Peyer's patch (tissue), 4 donors: Measurements from ENCODE around the gene EVC. TPM values are rescaled to one million over a fixed set of nuclear protein-coding genes. Genes with fewer than 3 reads are reported as not detected.
A peak's percentile ranks its signal among the peaks of the same experiment; 100 is the strongest.

Source experiments
- DNase-seq, 3 donors: peaks; one replicate each; pipeline ENCODE4 v3.0.0-alpha.2; 2017 to 2019
- H3K27ac ChIP-seq, 4 donors: fragments of 200-600 bp; sonication (generic); one replicate each; pipeline ENCODE4 v1.5.1; 2016 to 2019
- H3K27me3 ChIP-seq, 2 donors: fragments of 200-600 bp; sonication (generic); one replicate each; pipeline ENCODE4 v1.5.1; 2019
- H3K36me3 ChIP-seq, 3 donors: fragments of 200-600 bp; sonication (generic); one replicate each; pipeline ENCODE4 v1.5.1; 2016 to 2019
- H3K4me1 ChIP-seq, 4 donors: fragments of 200-600 bp; sonication (generic); one replicate each; pipeline ENCODE4 v1.5.1; 2016 to 2019
- H3K4me3 ChIP-seq, 4 donors: fragments of 200-600 bp; sonication (generic); 1 replicate in 3 of 4; 2 replicates in 1 of 4; pipeline ENCODE4 v1.5.1; 2016 to 2019; ENCODE audit warnings: mild to moderate bottlenecking in 1 of 4
- H3K9me3 ChIP-seq, 4 donors: fragments of 200-600 bp; sonication (generic); one replicate each; pipeline ENCODE4 v1.5.1; 2016 to 2019; ENCODE audit warnings: mild to moderate bottlenecking in 1 of 4
- POLR2A ChIP-seq, 2 donors: fragments of 450-650 bp; IDR thresholded peaks; one replicate each; pipeline ENCODE4 v1.5.1; 2017; ENCODE audit warnings: antibody characterized with exemption in 2 of 2, mild to moderate bottlenecking in 2 of 2, moderate library complexity in 2 of 2
- total RNA-seq, 4 donors: library from RNA; depleted of rRNA; stranded (reverse); fragments of >200 nt; gene quantifications; one replicate each; pipeline ENCODE4 v1.1.0, GENCODE V29; 2016
- TF ChIP-seq, protein P1 (sequence below), 6 experiments: fragments of 450-650 bp in 4 of 6; fragments of 200-600 bp in 2 of 6; sonication (generic) in 1 of 6; IDR thresholded peaks; one replicate each; pipeline ENCODE4 v1.5.1; 2017 to 2019; ENCODE audit warnings: antibody characterized with exemption in 6 of 6, mild to moderate bottlenecking in 3 of 6, moderate library complexity in 1 of 6

EVC gene
- total RNA-seq, 4 donors from 2014 or later: 1.6 to 40.4 (median 4.4) TPM

DNA sequence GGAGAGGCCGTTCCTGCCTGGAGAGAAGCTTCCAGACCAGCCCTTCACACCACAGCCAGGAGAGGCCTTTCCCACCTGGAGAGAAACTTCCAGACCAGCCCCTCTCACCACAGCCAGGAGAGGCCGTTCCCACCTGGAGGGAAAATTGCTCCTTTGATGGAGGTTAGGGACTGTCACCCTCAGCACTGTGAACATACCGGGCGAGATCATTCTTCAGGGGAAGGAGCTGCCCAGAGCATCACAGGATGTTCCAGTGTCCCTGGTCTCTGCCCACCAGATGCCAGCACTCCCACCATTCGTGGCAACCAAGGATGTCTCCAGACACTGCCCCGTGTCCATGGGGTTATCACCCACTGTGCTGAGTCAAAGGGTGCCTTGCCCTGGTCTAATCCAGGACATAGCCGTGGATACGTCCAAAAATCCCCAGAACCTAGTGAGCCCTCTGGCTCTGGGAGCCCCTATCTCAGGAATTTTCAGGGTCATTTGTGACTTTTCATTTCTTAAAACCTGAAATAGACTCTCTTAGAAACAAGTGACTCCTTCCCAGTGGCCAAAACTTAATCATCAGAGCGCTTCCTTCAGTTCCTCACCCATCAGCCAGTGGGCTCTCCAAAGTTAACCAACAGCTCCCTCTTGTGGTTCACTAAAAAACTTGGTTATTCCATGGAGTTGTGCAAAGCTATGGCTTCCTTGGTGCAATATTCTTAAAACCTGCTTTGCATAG is 101.7 kb downstream of the EVC start:
- Histone ChIP-seq H3K36me3 (peaks cover 0 to 4% (median 0%) of the 10 kb centered on the region in 3 donors), H3K9me3 (no peaks in the 10 kb centered on the region), H3K27ac (no peak overlapping the region), H3K4me3 (no peak overlapping the region), H3K27me3 (no peaks in the 10 kb centered on the region), H3K4me1 (no peaks in the 10 kb centered on the region)
- DNase-seq: peak in 2 of 3 donors; percentile 26 to 33
- no peak for TF ChIP-seq POLR2A (IDR thresholded peaks at IDR 0.05)
- TF ChIP-seq, protein P1, sequence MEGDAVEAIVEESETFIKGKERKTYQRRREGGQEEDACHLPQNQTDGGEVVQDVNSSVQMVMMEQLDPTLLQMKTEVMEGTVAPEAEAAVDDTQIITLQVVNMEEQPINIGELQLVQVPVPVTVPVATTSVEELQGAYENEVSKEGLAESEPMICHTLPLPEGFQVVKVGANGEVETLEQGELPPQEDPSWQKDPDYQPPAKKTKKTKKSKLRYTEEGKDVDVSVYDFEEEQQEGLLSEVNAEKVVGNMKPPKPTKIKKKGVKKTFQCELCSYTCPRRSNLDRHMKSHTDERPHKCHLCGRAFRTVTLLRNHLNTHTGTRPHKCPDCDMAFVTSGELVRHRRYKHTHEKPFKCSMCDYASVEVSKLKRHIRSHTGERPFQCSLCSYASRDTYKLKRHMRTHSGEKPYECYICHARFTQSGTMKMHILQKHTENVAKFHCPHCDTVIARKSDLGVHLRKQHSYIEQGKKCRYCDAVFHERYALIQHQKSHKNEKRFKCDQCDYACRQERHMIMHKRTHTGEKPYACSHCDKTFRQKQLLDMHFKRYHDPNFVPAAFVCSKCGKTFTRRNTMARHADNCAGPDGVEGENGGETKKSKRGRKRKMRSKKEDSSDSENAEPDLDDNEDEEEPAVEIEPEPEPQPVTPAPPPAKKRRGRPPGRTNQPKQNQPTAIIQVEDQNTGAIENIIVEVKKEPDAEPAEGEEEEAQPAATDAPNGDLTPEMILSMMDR (IDR thresholded peaks at IDR 0.05): peak in 4 of 6 experiments; percentile 57 to 66 (median 60)

- DNase-seq: peak in 2 of 3 donors; percentile 37 to 40
- no peak overlapping the region for H3K27ac ChIP-seq
Measured at GRCh38 chr4:5813882-5814255, 102.9 kb downstream of the EVC start.

DNA sequence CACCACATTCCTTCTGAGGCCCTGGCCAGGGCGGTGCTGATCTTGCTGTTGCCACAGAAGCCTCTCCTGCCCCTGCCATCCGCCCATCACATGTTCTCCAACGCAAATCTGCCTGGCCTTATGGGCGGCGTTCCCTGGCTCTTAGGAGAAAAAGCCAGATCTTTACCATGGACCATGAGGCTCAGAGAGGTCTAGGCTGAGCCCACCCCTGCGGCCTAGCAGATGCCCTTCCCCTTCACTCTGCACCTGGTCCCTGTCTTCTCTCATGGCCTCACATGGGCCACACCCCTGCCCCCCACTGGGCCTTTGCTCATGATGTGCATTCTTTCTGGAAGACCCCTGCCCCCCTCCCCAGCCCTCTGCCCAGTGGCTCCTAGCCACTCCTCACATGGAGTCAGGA is 103.4 kb downstream of the EVC start:
- Histone ChIP-seq H3K9me3 (no peaks in the 10 kb centered on the region), H3K4me1 (no peaks in the 10 kb centered on the region), H3K4me3 (no peak overlapping the region), H3K27me3 (no peaks in the 10 kb centered on the region), H3K36me3 (peaks cover 0 to 4% (median 0%) of the 10 kb centered on the region in 3 donors), H3K27ac (no peak overlapping the region)
- DNase-seq: peak in 2 of 3 donors; percentile 11 to 40
- TF ChIP-seq, protein P1 (IDR thresholded peaks at IDR 0.05): no peak
- TF ChIP-seq POLR2A (IDR thresholded peaks at IDR 0.05): no peak

More at GRCh38 chr4:5813882-5814255, 102.9 kb downstream of the EVC start:
- TF ChIP-seq, protein P1 (IDR thresholded peaks at IDR 0.05): no peak
- no peak for TF ChIP-seq POLR2A (IDR thresholded peaks at IDR 0.05)
- Histone ChIP-seq H3K9me3 (no peaks in the 10 kb centered on the region), H3K4me1 (no peaks in the 10 kb centered on the region), H3K27me3 (no peaks in the 10 kb centered on the region), H3K4me3 (no peak overlapping the region), H3K36me3 (peaks cover 0 to 4% (median 0%) of the 10 kb centered on the region in 3 donors)

DNA sequence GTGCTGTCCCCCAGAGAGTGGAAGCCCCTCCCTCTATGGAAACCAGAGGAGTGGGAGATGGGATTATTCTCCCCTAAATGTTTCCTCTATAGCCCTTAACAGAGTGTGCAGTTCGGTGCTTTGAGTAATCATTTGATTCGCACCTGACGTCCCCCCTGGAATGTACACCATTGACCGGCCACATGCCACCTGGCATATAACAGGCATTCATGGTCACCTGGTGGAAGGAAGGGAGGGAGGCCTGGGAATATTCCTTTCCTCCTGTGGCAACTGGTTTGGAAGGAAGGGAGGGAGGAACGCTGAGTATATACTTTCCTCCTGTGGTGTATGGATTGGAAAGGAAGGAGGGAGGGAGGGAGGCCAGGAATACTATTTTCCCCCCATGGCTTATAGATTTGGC is 104.6 kb downstream of the EVC start:
- H3K36me3 ChIP-seq: no peaks in the 10 kb centered on the region
- peak in 2 of 3 donors; percentile 2 to 13 for DNase-seq
- no peak overlapping the region for H3K4me3 ChIP-seq
- TF ChIP-seq, protein P1 (IDR thresholded peaks at IDR 0.05): no peak
- TF ChIP-seq POLR2A (IDR thresholded peaks at IDR 0.05): no peak
- H3K9me3 ChIP-seq: no peaks in the 10 kb centered on the region
- H3K27me3 ChIP-seq: no peaks in the 10 kb centered on the region
- no peaks in the 10 kb centered on the region for H3K4me1 ChIP-seq
- H3K27ac ChIP-seq: no peak overlapping the region

- Histone ChIP-seq H3K9me3 (no peaks in the 10 kb centered on the region), H3K27ac (no peak overlapping the region), H3K36me3 (no peaks in the 10 kb centered on the region), H3K27me3 (no peaks in the 10 kb centered on the region), H3K4me3 (no peak overlapping the region), H3K4me1 (no peaks in the 10 kb centered on the region)
- no peak for TF ChIP-seq POLR2A (IDR thresholded peaks at IDR 0.05)
- TF ChIP-seq, protein P1 (IDR thresholded peaks at IDR 0.05): no peak
- DNase-seq: peak in 2 of 3 donors; percentile 15 to 31
Measured at GRCh38 chr4:5816101-5816500, 105.1 kb downstream of the EVC start.
